Coronary artery (tissue), 2 donors: ENCODE results near the gene MYORG.
"Not testable (repeated sequence)": the region's sequence is repeated elsewhere in the genome, so short reads cannot be mapped to it uniquely, and the experiment has no call there.

Experiments
- DNase-seq: peaks from one replicate; pipeline ENCODE4 v3.0.0-alpha.2; 2017; ENCODE audit warnings: low spot score
- H3K27ac ChIP-seq, 2 donors: fragments of 200-600 bp; sonication (generic); one replicate each; pipeline ENCODE4 v1.5.1; 2016 to 2019
- H3K4me3 ChIP-seq: fragments of 200-600 bp; sonication (generic); 2 replicates; pipeline ENCODE4 v1.5.1; 2016; ENCODE audit warnings: mild to moderate bottlenecking, moderate library complexity
- TF ChIP-seq, protein P1 (sequence below): fragments of 200-600 bp; sonication (generic); IDR thresholded peaks from one replicate; pipeline ENCODE4 v1.5.1; 2019; ENCODE audit warnings: antibody characterized with exemption

The MYORG gene

GRCh38 chr9:34338665-34339385 is 37.9 kb downstream of the MYORG start:
- TF ChIP-seq, protein P1, sequence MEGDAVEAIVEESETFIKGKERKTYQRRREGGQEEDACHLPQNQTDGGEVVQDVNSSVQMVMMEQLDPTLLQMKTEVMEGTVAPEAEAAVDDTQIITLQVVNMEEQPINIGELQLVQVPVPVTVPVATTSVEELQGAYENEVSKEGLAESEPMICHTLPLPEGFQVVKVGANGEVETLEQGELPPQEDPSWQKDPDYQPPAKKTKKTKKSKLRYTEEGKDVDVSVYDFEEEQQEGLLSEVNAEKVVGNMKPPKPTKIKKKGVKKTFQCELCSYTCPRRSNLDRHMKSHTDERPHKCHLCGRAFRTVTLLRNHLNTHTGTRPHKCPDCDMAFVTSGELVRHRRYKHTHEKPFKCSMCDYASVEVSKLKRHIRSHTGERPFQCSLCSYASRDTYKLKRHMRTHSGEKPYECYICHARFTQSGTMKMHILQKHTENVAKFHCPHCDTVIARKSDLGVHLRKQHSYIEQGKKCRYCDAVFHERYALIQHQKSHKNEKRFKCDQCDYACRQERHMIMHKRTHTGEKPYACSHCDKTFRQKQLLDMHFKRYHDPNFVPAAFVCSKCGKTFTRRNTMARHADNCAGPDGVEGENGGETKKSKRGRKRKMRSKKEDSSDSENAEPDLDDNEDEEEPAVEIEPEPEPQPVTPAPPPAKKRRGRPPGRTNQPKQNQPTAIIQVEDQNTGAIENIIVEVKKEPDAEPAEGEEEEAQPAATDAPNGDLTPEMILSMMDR, result no peak

DNA sequence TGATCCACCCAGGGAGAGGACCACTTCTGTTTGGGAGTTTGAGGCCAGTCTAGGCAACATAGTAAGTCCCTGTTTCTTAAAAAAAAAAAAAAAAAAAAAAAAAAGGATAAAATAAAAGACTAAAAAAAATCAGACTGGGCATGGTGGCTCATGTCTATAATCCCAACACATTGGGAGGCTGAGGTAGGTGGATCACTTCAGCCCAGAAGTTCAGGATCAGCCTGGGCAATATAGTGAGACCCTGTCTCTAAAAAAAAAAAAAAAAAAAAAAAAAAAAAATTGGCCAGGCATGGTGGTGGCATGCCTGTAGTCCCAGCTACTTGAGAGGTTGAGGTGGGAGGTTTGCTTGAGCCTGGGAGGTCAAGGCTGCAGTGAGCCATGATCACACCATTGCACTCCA is 38.6 kb downstream of the MYORG start:
- not testable (repeated sequence) for H3K4me3 ChIP-seq, DNase-seq, H3K27ac ChIP-seq

More at GRCh38 chr9:34338665-34339385, 37.9 kb downstream of the MYORG start:
- Histone ChIP-seq H3K4me3 (no peak overlapping the region), H3K27ac (no peak overlapping the region)
- DNase-seq, result no peak

- no peak for DNase-seq
- no peak overlapping the region for H3K27ac ChIP-seq
These were observed 39.3 kb downstream of the MYORG start for GRCh38 chr9:34337403-34337802.

GRCh38 chr9:34335376-34335775 is 41.3 kb downstream of the MYORG start:
- TF ChIP-seq, protein P1, result no peak

More at GRCh38 chr9:34337403-34337802, 39.3 kb downstream of the MYORG start:
- TF ChIP-seq, protein P1, result no peak
- H3K4me3 ChIP-seq, result no peak overlapping the region

DNA sequence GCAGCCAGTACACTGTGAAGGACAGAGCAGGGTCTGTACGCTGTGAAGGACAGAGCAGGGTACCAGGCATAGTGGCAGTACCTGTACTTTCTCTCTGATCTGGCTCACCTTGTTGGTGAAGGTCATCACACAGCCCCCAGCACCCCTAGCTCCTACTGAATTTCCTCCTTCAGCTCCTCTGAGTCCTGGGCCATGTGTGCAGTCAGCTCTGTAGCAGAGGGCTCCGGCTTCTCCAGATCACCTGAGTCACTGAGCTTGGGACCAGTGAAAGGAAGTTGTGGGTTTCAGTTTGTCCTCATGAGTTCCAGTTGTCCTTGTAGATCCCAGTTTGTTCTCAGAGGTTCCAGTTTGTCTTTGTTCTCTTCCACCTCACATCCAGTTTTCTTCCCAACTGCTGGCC is 41.8 kb downstream of the MYORG start:
- H3K4me3 ChIP-seq, result no peak overlapping the region
- TF ChIP-seq, protein P1, result no peak
- H3K27ac ChIP-seq, result no peak overlapping the region
- DNase-seq, result no peak

More at GRCh38 chr9:34335376-34335775, 41.3 kb downstream of the MYORG start:
- Histone ChIP-seq H3K27ac (no peak overlapping the region), H3K4me3 (no peak overlapping the region)
- DNase-seq, result no peak

- TF ChIP-seq, protein P1, result no peak
- Histone ChIP-seq H3K4me3 (no peak overlapping the region), H3K27ac (no peak overlapping the region)
- no peak for DNase-seq
These were observed 42.3 kb downstream of the MYORG start for GRCh38 chr9:34334337-34334824.

DNA sequence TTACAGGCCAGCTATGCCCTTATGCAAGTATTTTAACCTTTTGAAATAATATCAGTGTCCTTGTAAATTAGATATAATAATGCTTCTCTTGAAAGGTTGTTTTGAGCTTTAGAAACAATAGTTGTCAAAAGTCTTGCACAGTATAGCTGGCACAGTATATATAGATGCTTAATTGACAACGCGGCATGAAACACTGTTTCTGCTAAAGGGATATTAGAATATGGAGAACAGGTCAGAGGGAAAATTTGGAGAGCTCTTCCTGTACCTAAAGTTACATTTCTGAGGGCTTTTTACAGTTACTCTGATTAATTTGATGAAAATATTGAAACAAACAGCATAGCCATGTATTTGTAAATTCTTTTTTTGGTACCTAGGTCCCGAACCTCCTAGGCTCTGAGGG is 42.9 kb downstream of the MYORG start:
- no peak overlapping the region for H3K27ac ChIP-seq
- H3K4me3 ChIP-seq, result no peak overlapping the region
- TF ChIP-seq, protein P1, result no peak
- no peak for DNase-seq
